ENCODE results near the gene CHP1.
"Not testable (repeated sequence)": the region's sequence is repeated elsewhere in the genome, so short reads cannot be mapped to it uniquely, and the experiment has no call there.

Gene CHP1

GRCh38 chr15:41301587-41301986, 70.5 kb downstream of the CHP1 start:
- DNase-seq = no peak

DNA sequence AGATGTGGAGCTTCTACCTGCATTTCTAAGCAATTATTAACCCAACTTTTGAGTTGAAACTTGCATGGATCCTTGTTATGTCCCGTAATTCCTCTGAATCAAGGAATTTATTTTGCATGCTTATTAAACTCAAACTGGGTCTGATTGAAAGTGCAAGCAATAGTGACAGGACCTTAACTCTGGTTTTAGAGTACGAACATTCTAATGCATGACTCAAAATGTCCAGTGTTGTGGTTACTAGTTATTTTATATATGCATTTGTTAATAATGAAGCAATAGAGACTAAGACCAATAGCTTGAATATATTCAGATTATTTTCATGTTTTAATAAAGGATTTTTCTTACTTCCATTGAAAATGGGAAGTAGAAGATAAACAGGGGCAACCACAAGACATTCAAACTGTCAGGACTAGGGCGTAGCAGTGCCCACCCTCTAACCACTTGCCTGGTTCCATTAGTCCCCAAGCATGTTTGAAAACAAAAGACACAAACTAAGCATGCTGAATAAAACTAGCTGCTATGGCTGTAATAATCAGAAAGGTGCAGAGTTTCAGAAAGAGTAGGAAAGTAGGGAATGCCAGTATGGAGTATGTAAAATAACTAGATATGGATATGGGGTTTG, 73.2 kb downstream of the CHP1 start:
- DNase-seq = no peak

DNA sequence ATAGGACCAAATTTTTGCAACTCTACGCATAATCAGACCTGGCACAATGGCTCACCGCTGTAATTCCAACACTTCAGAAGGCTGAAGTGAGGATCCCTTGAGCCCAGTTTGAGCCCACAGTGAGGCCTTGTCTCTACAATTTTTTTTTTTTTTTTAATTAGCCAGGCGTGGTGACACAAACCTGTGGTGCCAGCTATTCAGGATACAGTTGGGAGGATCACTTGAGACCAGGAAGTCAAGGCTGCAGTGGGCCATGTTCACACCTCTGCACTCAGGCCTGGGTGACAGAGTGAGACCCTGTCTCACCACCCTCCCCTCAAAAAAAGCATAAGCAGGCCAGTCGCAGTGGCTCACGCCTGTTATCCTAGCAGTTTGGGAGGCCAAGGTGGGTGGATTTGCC, 76.6 kb downstream of the CHP1 start:
- no peak for DNase-seq

- no peak for DNase-seq
Measured at GRCh38 chr15:41309226-41309905, 78.3 kb downstream of the CHP1 start.

DNA sequence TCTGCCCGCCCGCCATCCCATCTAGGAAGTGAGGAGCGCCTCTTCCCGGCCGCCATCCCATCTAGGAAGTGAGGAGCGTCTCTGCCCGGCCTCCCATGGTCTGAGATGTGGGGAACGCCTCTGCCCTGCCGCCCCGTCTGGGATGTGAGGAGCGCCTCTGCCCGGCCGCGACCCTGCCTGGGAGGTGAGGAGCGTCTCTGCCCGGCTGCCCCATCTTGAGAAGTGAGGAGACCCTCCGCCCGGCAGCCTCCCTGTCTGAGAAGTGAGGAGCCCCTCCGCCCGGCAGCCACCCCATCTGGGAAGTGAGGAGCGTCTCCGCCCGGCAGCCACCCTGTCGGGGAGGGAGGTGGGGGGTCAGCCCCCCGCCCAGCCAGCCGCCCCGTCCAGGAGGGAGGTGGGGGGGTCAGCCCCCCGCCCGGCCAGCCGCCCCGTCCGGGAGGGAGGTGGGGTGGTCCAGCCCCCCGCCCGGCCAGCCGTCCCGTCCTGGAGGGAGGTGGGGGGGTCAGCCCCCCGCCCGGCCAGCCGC, 89.8 kb downstream of the CHP1 start:
- DNase-seq = not testable (repeated sequence)

GRCh38 chr15:41323611-41324010, 92.5 kb downstream of the CHP1 start:
- no peak for DNase-seq

- DNase-seq = no peak
Measured at GRCh38 chr15:41331281-41331680, 100.2 kb downstream of the CHP1 start.

All from activated CD8-positive, alpha-beta memory T cell treated with anti-CD3 and anti-CD28 coated beads, Interleukin-2, amount 50 U/mL, for 4 hours (primary cell).